Stimulated activated CD4-positive, alpha-beta T cell treated with anti-CD3 and anti-CD28 coated beads, Interleukin-15, amount 100 ng/mL, for 48 hours (primary cell): ENCODE results near the gene GXYLT2.

Source experiments
- DNase-seq, 2 donors: peaks; one replicate each; pipeline ENCODE4 v3.0.0-alpha.2; 2020; ENCODE audit warnings: low read depth in 2 of 2

The GXYLT2 gene

GRCh38 chr3:72938471-72939265, 50.8 kb downstream of the GXYLT2 start:
- no peak for DNase-seq

- no peak for DNase-seq
Measured at GRCh38 chr3:72941245-72941644, 53.4 kb downstream of the GXYLT2 start.

GRCh38 chr3:72942427-72942826, 54.6 kb downstream of the GXYLT2 start:
- DNase-seq: no peak

- no peak for DNase-seq
Measured at GRCh38 chr3:72944696-72945095, 56.9 kb downstream of the GXYLT2 start.

- DNase-seq: no peak
Measured at GRCh38 chr3:72947715-72948490, 60.1 kb downstream of the GXYLT2 start.

GRCh38 chr3:72949016-72949415, 61.2 kb downstream of the GXYLT2 start:
- no peak for DNase-seq

- DNase-seq: no peak
Measured at GRCh38 chr3:72950372-72950771, 62.5 kb downstream of the GXYLT2 start.

GRCh38 chr3:72950801-72951200, 63.0 kb downstream of the GXYLT2 start:
- DNase-seq: no peak

- DNase-seq: no peak
Measured at GRCh38 chr3:72951259-72951722, 63.4 kb downstream of the GXYLT2 start.

- DNase-seq: no peak
Measured at GRCh38 chr3:72953325-72953956, 65.6 kb downstream of the GXYLT2 start.

GRCh38 chr3:72957297-72957696, 69.5 kb downstream of the GXYLT2 start:
- DNase-seq: no peak

GRCh38 chr3:72959336-72959735, 71.5 kb downstream of the GXYLT2 start:
- DNase-seq: no peak

GRCh38 chr3:72960812-72961518, 73.1 kb downstream of the GXYLT2 start:
- DNase-seq: peak in 1 of 2 donors; percentile 21

- no peak for DNase-seq
Measured at GRCh38 chr3:72961752-72962151, 73.9 kb downstream of the GXYLT2 start.

- no peak for DNase-seq
Measured at GRCh38 chr3:72962317-72962716, 74.5 kb downstream of the GXYLT2 start.

- no peak for DNase-seq
Measured at GRCh38 chr3:72964633-72965032, 76.8 kb downstream of the GXYLT2 start.

- DNase-seq: no peak
Measured at GRCh38 chr3:72968266-72968664, 80.4 kb downstream of the GXYLT2 start.

- no peak for DNase-seq
Measured at GRCh38 chr3:72969766-72970165, 81.9 kb downstream of the GXYLT2 start.

- no peak for DNase-seq
Measured at GRCh38 chr3:72970942-72971341, 83.1 kb downstream of the GXYLT2 start.

- DNase-seq: no peak
Measured at GRCh38 chr3:72972706-72973030, 84.8 kb downstream of the GXYLT2 start.

GRCh38 chr3:72973031-72973723, 85.3 kb downstream of the GXYLT2 start:
- DNase-seq: no peak
